H1 (cell line): Measurements from ENCODE around the gene ALG6.
"Not testable (repeated sequence)": the region's sequence is repeated elsewhere in the genome, so short reads cannot be mapped to it uniquely, and the experiment has no call there.

Experiments used
- ATF2 ChIP-seq: IDR thresholded peaks from 2 replicates; pipeline ENCODE4 v1.6.1; 2012; ENCODE audit warnings: low read length, inconsistent platforms
- CBX5 ChIP-seq: fragments of 300-800, 300-1000 bp; sonication (generic); IDR thresholded peaks from 2 replicates; pipeline ENCODE4 v1.7.1; 2016; ENCODE audit warnings: antibody characterized with exemption, low read length, low read depth
- EGR1 ChIP-seq: IDR thresholded peaks from 2 replicates; pipeline ENCODE4 v1.6.1; 2011; ENCODE audit warnings: low read depth, low read length, borderline replicate concordance
- EP300 ChIP-seq, 2 experiments: IDR thresholded peaks; 1 replicate in 1 of 2; 2 replicates in 1 of 2; pipeline ENCODE4 v1.6.1; 2011 to 2012; ENCODE audit warnings: low read depth in 2 of 2, low read length in 2 of 2, mild to moderate bottlenecking in 2 of 2, borderline replicate concordance in 1 of 2, inconsistent platforms in 1 of 2, moderate library complexity in 1 of 2
- EZH2 ChIP-seq: fragments of 200-600 bp; sonication (generic); IDR thresholded peaks from 2 replicates; pipeline ENCODE4 v1.7.1; 2012; ENCODE audit warnings: low read depth, mild to moderate bottlenecking, moderate library complexity, low read length, inconsistent platforms; ENCODE audit not compliant: severe bottlenecking
- GTF2F1 ChIP-seq: IDR thresholded peaks from 2 replicates; pipeline ENCODE4 v1.6.1; 2012; ENCODE audit warnings: low read depth, low read length, improper control_type of control experiment, borderline replicate concordance
- JUN ChIP-seq: IDR thresholded peaks from 2 replicates; pipeline ENCODE4 v1.6.1; 2011; ENCODE audit warnings: low read depth, mild to moderate bottlenecking, improper control_type of control experiment, low read length
- POLR2A ChIP-seq, 2 experiments: IDR thresholded peaks; 1 replicate in 1 of 2; 2 replicates in 1 of 2; pipeline ENCODE4 v1.6.1; 2011; ENCODE audit warnings: low read depth in 2 of 2, low read length in 2 of 2, mild to moderate bottlenecking in 2 of 2; ENCODE audit errors: control extremely low read depth in 1 of 2
- POLR2AphosphoS5 ChIP-seq: IDR thresholded peaks from 2 replicates; pipeline ENCODE4 v1.6.1; 2011; ENCODE audit warnings: low read depth, low read length
- RNF2 ChIP-seq: fragments of 200-900, 300-1000 bp; sonication (generic); IDR thresholded peaks from 2 replicates; pipeline ENCODE4 v1.7.1; 2016; ENCODE audit warnings: borderline replicate concordance, low read depth, mild to moderate bottlenecking, antibody characterized with exemption, low read length; ENCODE audit not compliant: poor library complexity, severe bottlenecking; ENCODE audit errors: missing control alignments
- SRF ChIP-seq: IDR thresholded peaks from 2 replicates; pipeline ENCODE4 v1.6.1; 2011; ENCODE audit warnings: mild to moderate bottlenecking, low read depth, low read length, moderate library complexity
- TCF12 ChIP-seq: IDR thresholded peaks from 2 replicates; pipeline ENCODE4 v1.6.1; 2011; ENCODE audit warnings: low read depth, mild to moderate bottlenecking, low read length
- TF ChIP-seq, protein P1 (sequence below), 3 experiments: IDR thresholded peaks; 1 replicate in 2 of 3; 2 replicates in 1 of 3; pipeline versions ENCODE4 v1.5.1 to v1.6.1; 2011; ENCODE audit warnings: low read length in 3 of 3, mild to moderate bottlenecking in 3 of 3, inconsistent platforms in 2 of 3, low read depth in 1 of 3, moderate library complexity in 1 of 3; ENCODE audit not compliant: insufficient read depth in 1 of 3; ENCODE audit errors: control extremely low read depth in 1 of 3
- TF ChIP-seq, protein P2 (sequence below): IDR thresholded peaks from 2 replicates; pipeline ENCODE4 v1.6.1; 2012; ENCODE audit warnings: inconsistent platforms

GRCh38 chr1:63356234-63356633 is 11.2 kb upstream of the ALG6 start:
- TF ChIP-seq TCF12; EGR1; POLR2A (IDR thresholded peaks at IDR 0.05; ENCODE audit: control extremely low read depth in 1 of 2, low read depth in 2 of 2, low read length in 2 of 2); SRF; EZH2; EP300 (IDR thresholded peaks at IDR 0.05; ENCODE audit: borderline replicate concordance in 1 of 2, low read depth in 2 of 2, low read length in 2 of 2); GTF2F1; ATF2; JUN; POLR2AphosphoS5; RNF2; CBX5: not testable (repeated sequence)
- TF ChIP-seq, protein P1, sequence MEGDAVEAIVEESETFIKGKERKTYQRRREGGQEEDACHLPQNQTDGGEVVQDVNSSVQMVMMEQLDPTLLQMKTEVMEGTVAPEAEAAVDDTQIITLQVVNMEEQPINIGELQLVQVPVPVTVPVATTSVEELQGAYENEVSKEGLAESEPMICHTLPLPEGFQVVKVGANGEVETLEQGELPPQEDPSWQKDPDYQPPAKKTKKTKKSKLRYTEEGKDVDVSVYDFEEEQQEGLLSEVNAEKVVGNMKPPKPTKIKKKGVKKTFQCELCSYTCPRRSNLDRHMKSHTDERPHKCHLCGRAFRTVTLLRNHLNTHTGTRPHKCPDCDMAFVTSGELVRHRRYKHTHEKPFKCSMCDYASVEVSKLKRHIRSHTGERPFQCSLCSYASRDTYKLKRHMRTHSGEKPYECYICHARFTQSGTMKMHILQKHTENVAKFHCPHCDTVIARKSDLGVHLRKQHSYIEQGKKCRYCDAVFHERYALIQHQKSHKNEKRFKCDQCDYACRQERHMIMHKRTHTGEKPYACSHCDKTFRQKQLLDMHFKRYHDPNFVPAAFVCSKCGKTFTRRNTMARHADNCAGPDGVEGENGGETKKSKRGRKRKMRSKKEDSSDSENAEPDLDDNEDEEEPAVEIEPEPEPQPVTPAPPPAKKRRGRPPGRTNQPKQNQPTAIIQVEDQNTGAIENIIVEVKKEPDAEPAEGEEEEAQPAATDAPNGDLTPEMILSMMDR (IDR thresholded peaks at IDR 0.05; ENCODE audit: control extremely low read depth in 1 of 3, insufficient read depth in 1 of 3, low read depth in 1 of 3, low read length in 3 of 3), result not testable (repeated sequence)
- TF ChIP-seq, protein P2, sequence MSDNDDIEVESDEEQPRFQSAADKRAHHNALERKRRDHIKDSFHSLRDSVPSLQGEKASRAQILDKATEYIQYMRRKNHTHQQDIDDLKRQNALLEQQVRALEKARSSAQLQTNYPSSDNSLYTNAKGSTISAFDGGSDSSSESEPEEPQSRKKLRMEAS, result not testable (repeated sequence)
